GM10248 (cell line): ENCODE data around the gene FABP6.

Experiments
- CTCF ChIA-PET: fragments of 300-600 bp; sonication (Branson Sonifier 250); formaldehyde crosslinking; extraction: SDS; loops from one replicate; lab custom pipeline; 2021; ENCODE audit warnings: antibody characterized with exemption; lab: Yijun Ruan, JAX
- POLR2A ChIA-PET: fragments of 350-650 bp; sonication (Branson Sonifier 250); formaldehyde crosslinking; extraction: SDS; loops from one replicate; lab custom pipeline; 2020; ENCODE audit warnings: antibody characterized with exemption; lab: Yijun Ruan, JAX
- DNase-seq: peaks from one replicate; pipeline ENCODE4 v3.0.0; 2012; ENCODE audit errors: extremely low spot score
- TF ChIP-seq, protein P1 (sequence below): IDR thresholded peaks from 2 replicates; pipeline ENCODE4 v1.5.1; 2012; ENCODE audit warnings: mild to moderate bottlenecking, low read depth; ENCODE audit errors: extremely low read depth, missing control alignments, control extremely low read depth

FABP6 gene

DNA sequence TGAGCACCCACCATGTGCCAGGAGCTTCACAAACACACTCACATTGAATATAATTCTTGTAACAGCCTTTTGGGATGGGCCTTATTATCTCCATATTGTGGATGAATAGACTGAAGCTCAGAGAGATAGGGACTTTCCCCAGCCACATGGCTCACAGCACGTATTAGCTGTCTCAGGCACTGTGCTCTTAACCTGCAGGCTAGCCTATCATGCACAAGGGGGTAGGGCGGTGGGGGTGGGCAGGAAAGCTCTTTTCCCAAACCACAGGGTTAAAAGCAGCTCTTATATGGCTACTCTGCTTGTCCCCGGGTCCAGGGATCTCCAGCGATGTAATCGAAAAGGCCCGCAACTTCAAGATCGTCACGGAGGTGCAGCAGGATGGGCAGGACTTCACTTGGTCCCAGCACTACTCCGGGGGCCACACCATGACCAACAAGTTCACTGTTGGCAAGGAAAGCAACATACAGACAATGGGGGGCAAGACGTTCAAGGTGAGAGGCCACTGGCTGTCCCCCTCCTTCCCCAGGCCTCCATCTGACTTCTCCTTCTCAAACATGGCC lies 2.6 kb downstream of the FABP6 start:
- ChIA-PET POLR2A (no interaction called here), CTCF (interaction anchor here (2.3 to 3.2 kb wide), 3 partner anchors 10 to 33 kb away, joined by 11 to 19 read pairs (median 11); no protein-coding TSS in a partner anchor)
- DNase-seq, result no peak
- TF ChIP-seq, protein P1, sequence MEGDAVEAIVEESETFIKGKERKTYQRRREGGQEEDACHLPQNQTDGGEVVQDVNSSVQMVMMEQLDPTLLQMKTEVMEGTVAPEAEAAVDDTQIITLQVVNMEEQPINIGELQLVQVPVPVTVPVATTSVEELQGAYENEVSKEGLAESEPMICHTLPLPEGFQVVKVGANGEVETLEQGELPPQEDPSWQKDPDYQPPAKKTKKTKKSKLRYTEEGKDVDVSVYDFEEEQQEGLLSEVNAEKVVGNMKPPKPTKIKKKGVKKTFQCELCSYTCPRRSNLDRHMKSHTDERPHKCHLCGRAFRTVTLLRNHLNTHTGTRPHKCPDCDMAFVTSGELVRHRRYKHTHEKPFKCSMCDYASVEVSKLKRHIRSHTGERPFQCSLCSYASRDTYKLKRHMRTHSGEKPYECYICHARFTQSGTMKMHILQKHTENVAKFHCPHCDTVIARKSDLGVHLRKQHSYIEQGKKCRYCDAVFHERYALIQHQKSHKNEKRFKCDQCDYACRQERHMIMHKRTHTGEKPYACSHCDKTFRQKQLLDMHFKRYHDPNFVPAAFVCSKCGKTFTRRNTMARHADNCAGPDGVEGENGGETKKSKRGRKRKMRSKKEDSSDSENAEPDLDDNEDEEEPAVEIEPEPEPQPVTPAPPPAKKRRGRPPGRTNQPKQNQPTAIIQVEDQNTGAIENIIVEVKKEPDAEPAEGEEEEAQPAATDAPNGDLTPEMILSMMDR, result no peak

DNA sequence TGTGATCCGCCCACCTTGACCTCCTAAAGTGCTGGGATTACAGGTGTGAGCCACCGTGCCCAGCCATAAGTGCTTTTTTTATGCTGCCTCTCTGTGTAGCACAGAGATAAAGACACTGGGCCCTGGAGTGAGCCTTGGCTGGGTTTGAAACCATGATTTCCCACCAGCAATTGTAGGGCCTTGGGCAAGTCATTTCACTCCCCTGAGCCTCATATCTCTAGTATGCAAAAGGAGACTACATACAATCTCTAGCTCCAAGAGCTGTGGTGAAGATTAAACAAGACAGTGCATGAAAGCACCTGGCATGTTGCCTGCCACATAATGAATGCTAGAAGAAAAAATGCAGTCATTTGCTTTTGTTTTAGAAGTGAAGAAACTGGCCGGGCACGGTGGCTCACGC lies 3.9 kb downstream of the FABP6 start:
- no peak for DNase-seq
- CTCF ChIA-PET, result interaction anchor here (2.3 to 3.2 kb wide), 2 partner anchors 11 kb away, joined by 11 to 19 read pairs; no protein-coding TSS in a partner anchor
- TF ChIP-seq, protein P1, result no peak
- POLR2A ChIA-PET, result no interaction called here

GRCh38 chr5:160235731-160236130 lies 6.4 kb downstream of the FABP6 start:
- TF ChIP-seq, protein P1, result no peak
- ChIA-PET POLR2A (no interaction called here), CTCF (no interaction called here)
- DNase-seq, result no peak

DNA sequence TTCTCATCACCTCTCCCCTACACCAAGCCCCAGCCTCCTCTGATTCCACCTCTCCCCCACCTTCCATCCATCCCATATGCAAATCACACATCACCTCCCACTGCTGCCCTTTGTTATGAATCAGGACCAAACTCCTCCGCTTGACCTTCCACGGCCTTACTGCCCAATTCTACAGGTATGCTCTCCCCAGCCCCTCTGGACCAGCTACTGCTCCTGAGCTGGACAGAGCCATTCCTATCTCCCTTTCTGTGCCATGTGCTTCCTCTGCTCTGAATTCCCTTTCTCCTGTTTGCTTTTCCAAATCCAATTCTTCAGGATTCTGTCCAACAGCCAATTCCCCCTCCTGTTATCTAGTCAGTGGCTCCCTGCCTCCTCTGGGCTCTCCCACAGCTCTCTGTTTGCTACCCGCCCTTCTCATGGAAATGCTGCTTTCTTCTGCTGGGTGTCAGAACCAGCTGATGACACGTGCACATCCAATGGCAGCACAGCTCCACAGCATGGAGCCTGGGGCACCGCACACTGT lies 8.3 kb downstream of the FABP6 start:
- TF ChIP-seq, protein P1, result no peak
- no peak for DNase-seq
- POLR2A ChIA-PET, result no interaction called here
- CTCF ChIA-PET, result interaction anchor here (1.6 kb wide), 1 partner anchor 107 kb away, joined by 3 read pairs; no protein-coding TSS in a partner anchor

GRCh38 chr5:160240350-160240749 lies 11.0 kb downstream of the FABP6 start:
- no peak for DNase-seq
- CTCF ChIA-PET, result interaction anchor here (1.1 to 1.7 kb wide), 2 partner anchors 41 to 218 kb away, joined by 3 read pairs; no protein-coding TSS in a partner anchor
- POLR2A ChIA-PET, result no interaction called here
- TF ChIP-seq, protein P1, result no peak

DNA sequence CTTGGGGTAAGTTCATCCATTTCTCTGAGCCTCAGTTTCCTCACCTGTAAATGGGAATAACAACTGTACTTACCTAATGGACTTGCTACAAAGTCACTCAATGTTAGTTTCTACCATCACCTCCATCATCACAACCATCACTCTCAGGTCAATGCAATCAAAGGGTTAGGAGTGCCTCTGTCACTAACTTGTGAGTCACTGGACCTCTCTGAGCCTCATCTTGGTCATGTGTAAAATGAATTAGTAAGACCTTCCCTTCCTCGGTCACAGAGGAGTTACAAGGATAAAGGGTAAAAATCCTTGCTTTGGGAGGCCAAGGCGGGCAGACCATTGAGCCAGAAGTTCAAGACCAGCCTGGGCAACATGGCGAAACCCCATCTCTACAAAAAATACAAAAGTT lies 12.8 kb downstream of the FABP6 start:
- DNase-seq, result no peak
- CTCF ChIA-PET, result interaction anchor here (4.5 kb wide), 1 partner anchor 10 kb away, joined by 19 read pairs; no protein-coding TSS in a partner anchor
- POLR2A ChIA-PET, result no interaction called here
- TF ChIP-seq, protein P1, result no peak
